SK-N-SH treated with all-trans-retinoic acid at 6 μM for 48 hours (cell line): ENCODE measurements around the gene SMOC1.

Source experiments
- ATAC-seq: fragments of 200-7000 bp; cut with Tn5 transposase; 3 replicates; pipeline ENCODE4 v1.9.1; 2020; ENCODE audit warnings: mild to moderate bottlenecking, moderate library complexity
- ARNTL ChIP-seq: fragments of 450-650 bp; formaldehyde crosslinking; IDR thresholded peaks from 2 replicates; pipeline ENCODE4 v1.5.0; 2020; ENCODE audit warnings: low read depth, mild to moderate bottlenecking, moderate library complexity, borderline replicate concordance
- BACH2 ChIP-seq: fragments of 250-450 bp; sonication (Bioruptor Pico); IDR thresholded peaks from 2 replicates; pipeline ENCODE4 v1.9.0; 2021; ENCODE audit warnings: mild to moderate bottlenecking, borderline replicate concordance
- CSDC2 ChIP-seq: fragments of 250-450 bp; sonication (Bioruptor Pico); IDR thresholded peaks from 2 replicates; pipeline ENCODE4 v1.5.0; 2020; ENCODE audit warnings: mild to moderate bottlenecking, moderate library complexity
- ESRRG ChIP-seq: fragments of 250-450 bp; sonication (Bioruptor Pico); IDR thresholded peaks from 2 replicates; pipeline ENCODE4 v1.6.1; 2021; ENCODE audit warnings: mild to moderate bottlenecking
- GLIS3 ChIP-seq: fragments of 250-450 bp; sonication (Bioruptor Pico); IDR thresholded peaks from 2 replicates; pipeline ENCODE4 v1.5.0; 2020; ENCODE audit warnings: mild to moderate bottlenecking, moderate library complexity
- ISL1 ChIP-seq: fragments of 250-450 bp; sonication (Bioruptor Pico); IDR thresholded peaks from 2 replicates; pipeline ENCODE4 v2.1.2; 2022; ENCODE audit warnings: mild to moderate bottlenecking, moderate library complexity
- OSR1 ChIP-seq: fragments of 250-450 bp; sonication (Bioruptor Pico); IDR thresholded peaks from 2 replicates; pipeline ENCODE4 v1.8.0; 2022; ENCODE audit warnings: moderate library complexity, mild to moderate bottlenecking, inconsistent platforms
- RARB ChIP-seq: fragments of 250-450 bp; sonication (Bioruptor Pico); IDR thresholded peaks from 2 replicates; pipeline ENCODE4 v1.8.0; 2021; ENCODE audit warnings: mild to moderate bottlenecking, moderate library complexity
- SNAI2 ChIP-seq: fragments of 250-450 bp; sonication (Bioruptor Pico); IDR thresholded peaks from 2 replicates; pipeline ENCODE4 v1.5.0; 2020; ENCODE audit warnings: mild to moderate bottlenecking, moderate library complexity
- TCF4 ChIP-seq: fragments of 250-450 bp; sonication (Bioruptor Pico); IDR thresholded peaks from 2 replicates; pipeline ENCODE4 v1.8.0; 2021; ENCODE audit warnings: mild to moderate bottlenecking, moderate library complexity, borderline replicate concordance
- ZC3H10 ChIP-seq: fragments of 250-450 bp; sonication (Bioruptor Pico); IDR thresholded peaks from 2 replicates; pipeline ENCODE4 v1.5.1; 2021; ENCODE audit warnings: mild to moderate bottlenecking, moderate library complexity
- ZFP3 ChIP-seq: fragments of 250-450 bp; sonication (Bioruptor Pico); IDR thresholded peaks from 2 replicates; pipeline ENCODE4 v1.5.0; 2020; ENCODE audit warnings: mild to moderate bottlenecking, moderate library complexity
- ZFP30 ChIP-seq: fragments of 450-650 bp; formaldehyde crosslinking; IDR thresholded peaks from 2 replicates; pipeline ENCODE4 v1.5.0; 2022; ENCODE audit warnings: mild to moderate bottlenecking, moderate library complexity
- ZNF70 ChIP-seq: fragments of 450-650 bp; formaldehyde crosslinking; IDR thresholded peaks from 2 replicates; pipeline ENCODE4 v1.5.0; 2020; ENCODE audit warnings: mild to moderate bottlenecking, moderate library complexity
- ZNF8 ChIP-seq: fragments of 450-650 bp; formaldehyde crosslinking; IDR thresholded peaks from 2 replicates; pipeline ENCODE4 v1.5.0; 2020; ENCODE audit warnings: mild to moderate bottlenecking, moderate library complexity
- TF ChIP-seq, protein P1 (sequence below): fragments of 250-450 bp; sonication (Bioruptor Pico); IDR thresholded peaks from 2 replicates; pipeline ENCODE4 v1.5.1; 2021; ENCODE audit warnings: mild to moderate bottlenecking, moderate library complexity
- TF ChIP-seq, protein P2 (sequence below): fragments of 250-450 bp; sonication (Bioruptor Pico); IDR thresholded peaks from 2 replicates; pipeline ENCODE4 v1.8.0; 2021; ENCODE audit warnings: low read depth, mild to moderate bottlenecking, moderate library complexity, borderline replicate concordance
- TF ChIP-seq, protein P3 (sequence below): fragments of 250-450 bp; sonication (Bioruptor Pico); IDR thresholded peaks from 2 replicates; pipeline ENCODE4 v1.8.0; 2020; ENCODE audit warnings: mild to moderate bottlenecking, moderate library complexity, borderline replicate concordance
- TF ChIP-seq, protein P4 (sequence below): fragments of 250-450 bp; sonication (Bioruptor Pico); IDR thresholded peaks from 2 replicates; pipeline ENCODE4 v1.5.0; 2020; ENCODE audit warnings: mild to moderate bottlenecking, moderate library complexity
- TF ChIP-seq, protein P5 (sequence below): fragments of 250-450 bp; sonication (Bioruptor Pico); IDR thresholded peaks from 2 replicates; pipeline ENCODE4 v1.5.1; 2020; ENCODE audit warnings: low read depth, mild to moderate bottlenecking, moderate library complexity

SMOC1 gene

DNA sequence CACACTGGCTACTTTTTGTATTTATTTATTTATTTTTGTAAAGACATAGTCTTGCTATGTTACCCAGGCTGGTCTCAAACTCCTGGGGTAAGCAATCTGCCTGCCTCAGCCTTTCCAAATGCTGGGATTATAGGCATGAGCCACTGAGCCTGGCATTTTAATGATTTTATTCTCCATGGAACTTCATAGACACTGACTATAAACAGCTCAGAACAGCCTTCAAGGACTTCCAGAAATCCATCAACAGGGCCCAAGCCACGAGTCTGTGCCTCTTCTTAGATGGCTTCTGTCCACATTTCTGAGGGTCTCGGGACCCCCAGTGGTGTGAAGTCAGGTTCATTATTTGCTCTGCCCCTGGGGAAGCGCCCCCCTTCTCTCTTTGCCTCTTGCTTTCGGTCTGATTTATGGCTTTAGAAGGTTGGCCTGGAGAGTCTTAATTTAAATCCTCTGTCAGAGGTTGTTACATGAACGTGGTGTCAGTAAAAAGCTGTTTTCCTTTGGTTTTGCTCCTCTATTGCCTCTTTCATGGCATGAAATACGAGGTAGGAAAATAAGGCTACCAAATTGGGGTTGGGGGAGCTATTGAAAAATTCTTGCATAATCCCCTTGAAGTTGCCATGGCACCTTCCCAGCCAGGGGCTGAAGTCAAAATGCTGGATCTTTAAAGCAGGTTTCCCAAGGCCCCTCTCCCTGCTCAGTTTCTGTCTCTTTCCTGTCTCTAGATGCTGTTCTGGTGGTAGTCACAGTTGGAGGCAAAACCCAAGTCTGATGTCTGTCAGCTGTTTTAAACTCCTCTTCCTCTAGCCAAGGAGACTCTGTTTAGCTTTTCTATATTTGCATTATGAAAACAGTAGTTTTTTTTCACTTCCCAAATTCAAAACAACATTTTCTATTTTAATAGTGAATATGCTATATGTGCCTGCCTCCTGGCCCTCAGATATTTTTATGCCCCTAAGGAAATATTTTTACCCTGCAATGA is 129.4 kb downstream of the SMOC1 start:
- TF ChIP-seq ZNF70 (CRISPR knock-in tag): no peak
- no peak for TF ChIP-seq SNAI2
- TF ChIP-seq, protein P1, sequence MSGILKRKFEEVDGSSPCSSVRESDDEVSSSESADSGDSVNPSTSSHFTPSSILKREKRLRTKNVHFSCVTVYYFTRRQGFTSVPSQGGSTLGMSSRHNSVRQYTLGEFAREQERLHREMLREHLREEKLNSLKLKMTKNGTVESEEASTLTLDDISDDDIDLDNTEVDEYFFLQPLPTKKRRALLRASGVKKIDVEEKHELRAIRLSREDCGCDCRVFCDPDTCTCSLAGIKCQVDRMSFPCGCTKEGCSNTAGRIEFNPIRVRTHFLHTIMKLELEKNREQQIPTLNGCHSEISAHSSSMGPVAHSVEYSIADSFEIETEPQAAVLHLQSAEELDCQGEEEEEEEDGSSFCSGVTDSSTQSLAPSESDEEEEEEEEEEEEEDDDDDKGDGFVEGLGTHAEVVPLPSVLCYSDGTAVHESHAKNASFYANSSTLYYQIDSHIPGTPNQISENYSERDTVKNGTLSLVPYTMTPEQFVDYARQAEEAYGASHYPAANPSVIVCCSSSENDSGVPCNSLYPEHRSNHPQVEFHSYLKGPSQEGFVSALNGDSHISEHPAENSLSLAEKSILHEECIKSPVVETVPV (CRISPR knock-in tag): no peak
- TF ChIP-seq BACH2 (CRISPR knock-in tag): no peak
- no peak for TF ChIP-seq CSDC2 (CRISPR knock-in tag)
- no peak for TF ChIP-seq RARB (CRISPR knock-in tag)
- no peak for TF ChIP-seq GLIS3 (CRISPR knock-in tag)
- TF ChIP-seq ZC3H10 (CRISPR knock-in tag): no peak
- no peak for TF ChIP-seq OSR1
- ATAC-seq: no peak

DNA sequence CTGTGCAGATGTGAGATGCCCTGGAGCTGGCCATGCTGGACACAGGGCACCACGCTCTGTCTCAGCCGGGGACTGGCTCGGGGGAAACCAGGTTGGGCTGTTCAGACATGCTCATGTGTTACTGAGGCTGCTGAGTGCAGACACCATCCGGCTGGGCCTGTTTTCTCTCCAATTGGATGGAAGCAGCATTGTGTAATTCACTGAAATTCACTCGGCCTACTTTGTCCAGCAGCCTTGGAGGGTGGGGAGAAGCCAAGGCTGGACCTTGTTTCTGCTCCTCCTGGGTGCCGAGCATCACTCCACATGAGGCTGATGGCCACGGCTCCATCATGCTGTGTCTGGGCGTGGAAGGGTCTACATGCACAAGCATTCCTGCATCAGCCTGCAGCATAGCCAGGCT is 130.7 kb downstream of the SMOC1 start:
- ATAC-seq: no peak
- TF ChIP-seq GLIS3 (CRISPR knock-in tag): no peak
- no peak for TF ChIP-seq ARNTL (CRISPR knock-in tag)
- TF ChIP-seq ZNF70 (CRISPR knock-in tag): no peak
- no peak for TF ChIP-seq ZFP30
- TF ChIP-seq, protein P2, sequence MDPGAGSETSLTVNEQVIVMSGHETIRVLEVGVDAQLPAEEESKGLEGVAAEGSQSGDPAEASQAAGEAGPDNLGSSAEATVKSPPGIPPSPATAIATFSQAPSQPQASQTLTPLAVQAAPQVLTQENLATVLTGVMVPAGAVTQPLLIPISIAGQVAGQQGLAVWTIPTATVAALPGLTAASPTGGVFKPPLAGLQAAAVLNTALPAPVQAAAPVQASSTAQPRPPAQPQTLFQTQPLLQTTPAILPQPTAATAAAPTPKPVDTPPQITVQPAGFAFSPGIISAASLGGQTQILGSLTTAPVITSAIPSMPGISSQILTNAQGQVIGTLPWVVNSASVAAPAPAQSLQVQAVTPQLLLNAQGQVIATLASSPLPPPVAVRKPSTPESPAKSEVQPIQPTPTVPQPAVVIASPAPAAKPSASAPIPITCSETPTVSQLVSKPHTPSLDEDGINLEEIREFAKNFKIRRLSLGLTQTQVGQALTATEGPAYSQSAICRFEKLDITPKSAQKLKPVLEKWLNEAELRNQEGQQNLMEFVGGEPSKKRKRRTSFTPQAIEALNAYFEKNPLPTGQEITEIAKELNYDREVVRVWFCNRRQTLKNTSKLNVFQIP (CRISPR knock-in tag): no peak
- TF ChIP-seq BACH2 (CRISPR knock-in tag): no peak
- TF ChIP-seq TCF4 (CRISPR knock-in tag): no peak

DNA sequence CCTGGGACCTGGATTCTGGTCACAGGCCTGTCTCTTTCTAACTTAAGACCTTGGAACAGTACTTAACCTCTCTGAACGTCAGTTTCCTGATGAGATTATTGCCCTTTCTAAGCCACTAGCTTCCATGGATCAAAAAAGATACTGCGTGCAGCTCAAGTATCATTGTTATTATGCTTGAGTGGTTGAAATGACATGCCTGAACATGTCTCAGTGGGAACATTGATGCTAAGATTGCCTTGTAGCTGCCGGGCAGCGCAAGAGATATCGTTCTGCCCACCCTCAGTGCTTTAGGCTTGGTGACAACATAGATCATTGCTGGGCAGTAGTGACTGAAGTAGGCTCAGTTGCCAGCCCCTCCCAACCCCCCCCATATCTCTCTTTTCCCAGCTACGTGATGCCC is 131.9 kb downstream of the SMOC1 start:
- TF ChIP-seq SNAI2: no peak
- no peak for TF ChIP-seq ZNF70 (CRISPR knock-in tag)
- no peak for TF ChIP-seq ARNTL (CRISPR knock-in tag)
- TF ChIP-seq, protein P1 (CRISPR knock-in tag): no peak
- no peak for TF ChIP-seq BACH2 (CRISPR knock-in tag)
- TF ChIP-seq, protein P3, sequence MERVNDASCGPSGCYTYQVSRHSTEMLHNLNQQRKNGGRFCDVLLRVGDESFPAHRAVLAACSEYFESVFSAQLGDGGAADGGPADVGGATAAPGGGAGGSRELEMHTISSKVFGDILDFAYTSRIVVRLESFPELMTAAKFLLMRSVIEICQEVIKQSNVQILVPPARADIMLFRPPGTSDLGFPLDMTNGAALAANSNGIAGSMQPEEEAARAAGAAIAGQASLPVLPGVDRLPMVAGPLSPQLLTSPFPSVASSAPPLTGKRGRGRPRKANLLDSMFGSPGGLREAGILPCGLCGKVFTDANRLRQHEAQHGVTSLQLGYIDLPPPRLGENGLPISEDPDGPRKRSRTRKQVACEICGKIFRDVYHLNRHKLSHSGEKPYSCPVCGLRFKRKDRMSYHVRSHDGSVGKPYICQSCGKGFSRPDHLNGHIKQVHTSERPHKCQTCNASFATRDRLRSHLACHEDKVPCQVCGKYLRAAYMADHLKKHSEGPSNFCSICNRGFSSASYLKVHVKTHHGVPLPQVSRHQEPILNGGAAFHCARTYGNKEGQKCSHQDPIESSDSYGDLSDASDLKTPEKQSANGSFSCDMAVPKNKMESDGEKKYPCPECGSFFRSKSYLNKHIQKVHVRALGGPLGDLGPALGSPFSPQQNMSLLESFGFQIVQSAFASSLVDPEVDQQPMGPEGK (CRISPR knock-in tag): no peak
- TF ChIP-seq, protein P4, sequence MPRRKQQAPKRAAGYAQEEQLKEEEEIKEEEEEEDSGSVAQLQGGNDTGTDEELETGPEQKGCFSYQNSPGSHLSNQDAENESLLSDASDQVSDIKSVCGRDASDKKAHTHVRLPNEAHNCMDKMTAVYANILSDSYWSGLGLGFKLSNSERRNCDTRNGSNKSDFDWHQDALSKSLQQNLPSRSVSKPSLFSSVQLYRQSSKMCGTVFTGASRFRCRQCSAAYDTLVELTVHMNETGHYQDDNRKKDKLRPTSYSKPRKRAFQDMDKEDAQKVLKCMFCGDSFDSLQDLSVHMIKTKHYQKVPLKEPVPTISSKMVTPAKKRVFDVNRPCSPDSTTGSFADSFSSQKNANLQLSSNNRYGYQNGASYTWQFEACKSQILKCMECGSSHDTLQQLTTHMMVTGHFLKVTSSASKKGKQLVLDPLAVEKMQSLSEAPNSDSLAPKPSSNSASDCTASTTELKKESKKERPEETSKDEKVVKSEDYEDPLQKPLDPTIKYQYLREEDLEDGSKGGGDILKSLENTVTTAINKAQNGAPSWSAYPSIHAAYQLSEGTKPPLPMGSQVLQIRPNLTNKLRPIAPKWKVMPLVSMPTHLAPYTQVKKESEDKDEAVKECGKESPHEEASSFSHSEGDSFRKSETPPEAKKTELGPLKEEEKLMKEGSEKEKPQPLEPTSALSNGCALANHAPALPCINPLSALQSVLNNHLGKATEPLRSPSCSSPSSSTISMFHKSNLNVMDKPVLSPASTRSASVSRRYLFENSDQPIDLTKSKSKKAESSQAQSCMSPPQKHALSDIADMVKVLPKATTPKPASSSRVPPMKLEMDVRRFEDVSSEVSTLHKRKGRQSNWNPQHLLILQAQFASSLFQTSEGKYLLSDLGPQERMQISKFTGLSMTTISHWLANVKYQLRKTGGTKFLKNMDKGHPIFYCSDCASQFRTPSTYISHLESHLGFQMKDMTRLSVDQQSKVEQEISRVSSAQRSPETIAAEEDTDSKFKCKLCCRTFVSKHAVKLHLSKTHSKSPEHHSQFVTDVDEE: no peak
- no peak for TF ChIP-seq ESRRG (CRISPR knock-in tag)
- TF ChIP-seq ZFP3 (CRISPR knock-in tag): no peak
- no peak for TF ChIP-seq ISL1
- TF ChIP-seq, protein P5, sequence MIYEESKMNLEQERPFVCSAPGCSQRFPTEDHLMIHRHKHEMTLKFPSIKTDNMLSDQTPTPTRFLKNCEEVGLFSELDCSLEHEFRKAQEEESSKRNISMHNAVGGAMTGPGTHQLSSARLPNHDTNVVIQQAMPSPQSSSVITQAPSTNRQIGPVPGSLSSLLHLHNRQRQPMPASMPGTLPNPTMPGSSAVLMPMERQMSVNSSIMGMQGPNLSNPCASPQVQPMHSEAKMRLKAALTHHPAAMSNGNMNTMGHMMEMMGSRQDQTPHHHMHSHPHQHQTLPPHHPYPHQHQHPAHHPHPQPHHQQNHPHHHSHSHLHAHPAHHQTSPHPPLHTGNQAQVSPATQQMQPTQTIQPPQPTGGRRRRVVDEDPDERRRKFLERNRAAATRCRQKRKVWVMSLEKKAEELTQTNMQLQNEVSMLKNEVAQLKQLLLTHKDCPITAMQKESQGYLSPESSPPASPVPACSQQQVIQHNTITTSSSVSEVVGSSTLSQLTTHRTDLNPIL: no peak
- no peak for TF ChIP-seq CSDC2 (CRISPR knock-in tag)
- TF ChIP-seq GLIS3 (CRISPR knock-in tag): no peak
- TF ChIP-seq ZFP30: no peak
- TF ChIP-seq TCF4 (CRISPR knock-in tag): no peak
- no peak for TF ChIP-seq ZNF8 (CRISPR knock-in tag)
- TF ChIP-seq, all 23 proteins: peak for 0
- ATAC-seq: no peak
